ENCODE data around the gene TET3. TPM values are rescaled to one million over a fixed set of nuclear protein-coding genes. Genes with fewer than 3 reads are reported as not detected.

TET3 gene
- total and polyA plus RNA-seq, 2 of the 4 experiments (the other 2 are of a cell fraction), result 1.6 to 1.8 TPM

DNA sequence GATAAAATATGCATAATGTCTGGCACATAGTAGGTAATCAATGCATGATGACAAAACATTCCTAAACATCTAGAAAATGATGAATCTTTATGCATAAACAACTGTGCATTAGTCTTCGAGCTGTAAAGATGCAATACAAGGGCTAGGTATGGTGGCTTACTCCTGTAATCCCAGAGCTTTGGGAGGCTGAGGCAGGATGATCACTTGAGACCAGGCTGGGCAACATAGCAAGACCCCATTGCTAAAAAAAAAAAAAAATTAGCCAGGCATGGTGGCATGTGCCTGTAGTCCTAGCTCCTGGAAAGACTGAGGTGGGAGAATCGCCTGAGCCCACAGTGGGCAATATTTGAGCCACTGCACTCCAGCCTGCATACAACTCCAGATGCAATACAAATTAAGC, 5.3 kb downstream of the TET3 start:
- dilution Hi-C loops (cut with HindIII; ENCODE audit: low sequenced_read_pairs, unreplicated experiment) (no loop called here), intact Hi-C loops (cut with micrococcal nuclease) (no loop called here), in situ Hi-C loops (cut with MboI; ENCODE audit: low sequenced_read_pairs) (loop anchor here (10.0 kb wide), 1 partner anchor 165 kb away; the partner anchor contains the start of gene STAMBP)
- H3K9me3 ChIP-seq (ENCODE audit: control insufficient read depth, insufficient read depth, low read length), result no peaks in the 10 kb centered on the region
- H3K56ac ChIP-seq (ENCODE audit: extremely low read depth, insufficient read depth, low read length), result no peak overlapping the region
- no peak overlapping the region for H2BK5ac ChIP-seq (ENCODE audit: low read depth, low read length, poor library complexity, severe bottlenecking)
- H4K8ac ChIP-seq (ENCODE audit: low read depth in 2 of 2, low read length in 2 of 2), result no peak overlapping the region
- H2BK15ac ChIP-seq (ENCODE audit: low read depth, low read length), result no peak overlapping the region
- no peak overlapping the region for H4K5ac ChIP-seq (ENCODE audit: low read depth, low read length)
- H3K9ac ChIP-seq (ENCODE audit: low read depth, low read length), result no peak overlapping the region
- BruUV-seq (replicated peaks), result no TSS peak
- H3K36me3 ChIP-seq (ENCODE audit: control insufficient read depth, insufficient read depth, low read length), result peaks cover 5% of the 10 kb centered on the region
- no peaks in the 10 kb centered on the region for H3K27me3 ChIP-seq (ENCODE audit: control insufficient read depth, insufficient read depth, low read length)
- ChIA-PET CTCF (no interaction called here), POLR2A (ENCODE audit: unreplicated experiment) (no interaction called here)
- H3K18ac ChIP-seq (ENCODE audit: low read depth, low read length), result no peak overlapping the region
- no peak overlapping the region for H3K4me2 ChIP-seq (ENCODE audit: low read depth, low read length)
- no peak overlapping the region for H2AK9ac ChIP-seq (replicated peaks; ENCODE audit: low read depth, low read length, poor library complexity)
- H2BK120ac ChIP-seq (ENCODE audit: low read depth, low read length), result no peak overlapping the region
- ATAC-seq (ENCODE audit: low read depth) (no peak), DNase-seq (no peak)
- H3K23ac ChIP-seq (ENCODE audit: low read depth, low read length), result no peak overlapping the region
- H4K91ac ChIP-seq (ENCODE audit: insufficient read depth, low read depth, low read length), result no peak overlapping the region
- no peak overlapping the region for H3K14ac ChIP-seq (replicated peaks; ENCODE audit: low read depth, low read length)
- no peak overlapping the region for H2BK20ac ChIP-seq (ENCODE audit: low read depth, low read length)
- H2AK5ac ChIP-seq (ENCODE audit: low read depth, low read length), result no peak overlapping the region
- H3K4ac ChIP-seq (ENCODE audit: low read depth, low read length), result no peak overlapping the region
- no peak overlapping the region for H3K27ac ChIP-seq (ENCODE audit: insufficient read depth, low read length)
- no CpG with 5 or more reads among the region's 2 CpGs for whole genome bisulfite sequencing, 2 experiments (ENCODE audit: extremely low coverage in 2 of 2, insufficient read length in 1 of 2)
- peaks cover 32 to 86% of the 10 kb centered on the region in 2 experiments for H3K79me1 ChIP-seq (ENCODE audit: low read depth in 1 of 2, low read length in 2 of 2)
- peaks cover 64% of the 10 kb centered on the region for H4K20me1 ChIP-seq (ENCODE audit: insufficient read depth, low read length)
- no peak overlapping the region for H2AFZ ChIP-seq (replicated peaks; ENCODE audit: low read length, poor library complexity)
- H3K4me1 ChIP-seq (ENCODE audit: control insufficient read depth, insufficient read depth, low read length), result peaks cover 25% of the 10 kb centered on the region
- H3K9me1 ChIP-seq (ENCODE audit: insufficient read depth, low read length), result peaks cover 34% of the 10 kb centered on the region
- TF ChIP-seq, protein P1, sequence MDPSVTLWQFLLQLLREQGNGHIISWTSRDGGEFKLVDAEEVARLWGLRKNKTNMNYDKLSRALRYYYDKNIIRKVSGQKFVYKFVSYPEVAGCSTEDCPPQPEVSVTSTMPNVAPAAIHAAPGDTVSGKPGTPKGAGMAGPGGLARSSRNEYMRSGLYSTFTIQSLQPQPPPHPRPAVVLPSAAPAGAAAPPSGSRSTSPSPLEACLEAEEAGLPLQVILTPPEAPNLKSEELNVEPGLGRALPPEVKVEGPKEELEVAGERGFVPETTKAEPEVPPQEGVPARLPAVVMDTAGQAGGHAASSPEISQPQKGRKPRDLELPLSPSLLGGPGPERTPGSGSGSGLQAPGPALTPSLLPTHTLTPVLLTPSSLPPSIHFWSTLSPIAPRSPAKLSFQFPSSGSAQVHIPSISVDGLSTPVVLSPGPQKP (IDR thresholded peaks at IDR 0.05; ENCODE audit: borderline replicate concordance, low read depth, low read length), result no peak
- TF ChIP-seq MAZ (IDR thresholded peaks at IDR 0.05; ENCODE audit: borderline replicate concordance, low read depth, low read length) (no peak), FOS (IDR thresholded peaks at IDR 0.05; ENCODE audit: low read depth, low read length) (no peak)
- H3K4me3 ChIP-seq (ENCODE audit: insufficient read depth, low read depth, low read length), result no peak overlapping the region
